SK-N-SH treated with all-trans-retinoic acid at 6 μM for 48 hours (cell line): Measurements from ENCODE around the gene CLEC7A.

Experiments used
- ATAC-seq: fragments of 200-7000 bp; cut with Tn5 transposase; 3 replicates; pipeline ENCODE4 v1.9.1; 2020; ENCODE audit warnings: mild to moderate bottlenecking, moderate library complexity
- ARNTL ChIP-seq: fragments of 450-650 bp; formaldehyde crosslinking; IDR thresholded peaks from 2 replicates; pipeline ENCODE4 v1.5.0; 2020; ENCODE audit warnings: low read depth, mild to moderate bottlenecking, moderate library complexity, borderline replicate concordance
- BACH2 ChIP-seq: fragments of 250-450 bp; sonication (Bioruptor Pico); IDR thresholded peaks from 2 replicates; pipeline ENCODE4 v1.9.0; 2021; ENCODE audit warnings: mild to moderate bottlenecking, borderline replicate concordance
- CSDC2 ChIP-seq: fragments of 250-450 bp; sonication (Bioruptor Pico); IDR thresholded peaks from 2 replicates; pipeline ENCODE4 v1.5.0; 2020; ENCODE audit warnings: mild to moderate bottlenecking, moderate library complexity
- ESRRG ChIP-seq: fragments of 250-450 bp; sonication (Bioruptor Pico); IDR thresholded peaks from 2 replicates; pipeline ENCODE4 v1.6.1; 2021; ENCODE audit warnings: mild to moderate bottlenecking
- GLIS3 ChIP-seq: fragments of 250-450 bp; sonication (Bioruptor Pico); IDR thresholded peaks from 2 replicates; pipeline ENCODE4 v1.5.0; 2020; ENCODE audit warnings: mild to moderate bottlenecking, moderate library complexity
- OSR1 ChIP-seq: fragments of 250-450 bp; sonication (Bioruptor Pico); IDR thresholded peaks from 2 replicates; pipeline ENCODE4 v1.8.0; 2022; ENCODE audit warnings: moderate library complexity, mild to moderate bottlenecking, inconsistent platforms
- PPARA ChIP-seq: fragments of 250-450 bp; sonication (Bioruptor Pico); IDR thresholded peaks from 2 replicates; pipeline ENCODE4 v1.5.0; 2020; ENCODE audit warnings: mild to moderate bottlenecking, borderline replicate concordance
- RARB ChIP-seq: fragments of 250-450 bp; sonication (Bioruptor Pico); IDR thresholded peaks from 2 replicates; pipeline ENCODE4 v1.8.0; 2021; ENCODE audit warnings: mild to moderate bottlenecking, moderate library complexity
- SNAI2 ChIP-seq: fragments of 250-450 bp; sonication (Bioruptor Pico); IDR thresholded peaks from 2 replicates; pipeline ENCODE4 v1.5.0; 2020; ENCODE audit warnings: mild to moderate bottlenecking, moderate library complexity
- TCF4 ChIP-seq: fragments of 250-450 bp; sonication (Bioruptor Pico); IDR thresholded peaks from 2 replicates; pipeline ENCODE4 v1.8.0; 2021; ENCODE audit warnings: mild to moderate bottlenecking, moderate library complexity, borderline replicate concordance
- TOX ChIP-seq: fragments of 250-450 bp; sonication (Bioruptor Pico); IDR thresholded peaks from 2 replicates; pipeline ENCODE4 v1.8.0; 2021; ENCODE audit warnings: mild to moderate bottlenecking, moderate library complexity, borderline replicate concordance
- ZC3H10 ChIP-seq: fragments of 250-450 bp; sonication (Bioruptor Pico); IDR thresholded peaks from 2 replicates; pipeline ENCODE4 v1.5.1; 2021; ENCODE audit warnings: mild to moderate bottlenecking, moderate library complexity
- ZFP3 ChIP-seq: fragments of 250-450 bp; sonication (Bioruptor Pico); IDR thresholded peaks from 2 replicates; pipeline ENCODE4 v1.5.0; 2020; ENCODE audit warnings: mild to moderate bottlenecking, moderate library complexity
- ZFP30 ChIP-seq: fragments of 450-650 bp; formaldehyde crosslinking; IDR thresholded peaks from 2 replicates; pipeline ENCODE4 v1.5.0; 2022; ENCODE audit warnings: mild to moderate bottlenecking, moderate library complexity
- ZNF565 ChIP-seq: fragments of 450-650 bp; formaldehyde crosslinking; conservative IDR thresholded peaks from 2 replicates; pipeline ENCODE4 v1.5.0; 2020; ENCODE audit warnings: low read depth, mild to moderate bottlenecking, moderate library complexity
- ZNF70 ChIP-seq: fragments of 450-650 bp; formaldehyde crosslinking; IDR thresholded peaks from 2 replicates; pipeline ENCODE4 v1.5.0; 2020; ENCODE audit warnings: mild to moderate bottlenecking, moderate library complexity
- ZNF8 ChIP-seq: fragments of 450-650 bp; formaldehyde crosslinking; IDR thresholded peaks from 2 replicates; pipeline ENCODE4 v1.5.0; 2020; ENCODE audit warnings: mild to moderate bottlenecking, moderate library complexity
- TF ChIP-seq, protein P1 (sequence below): fragments of 250-450 bp; sonication (Bioruptor Pico); IDR thresholded peaks from 2 replicates; pipeline ENCODE4 v1.8.0; 2021; ENCODE audit warnings: low read depth, mild to moderate bottlenecking, moderate library complexity, borderline replicate concordance
- TF ChIP-seq, protein P2 (sequence below): fragments of 250-450 bp; sonication (Bioruptor Pico); IDR thresholded peaks from 2 replicates; pipeline ENCODE4 v1.8.0; 2020; ENCODE audit warnings: mild to moderate bottlenecking, moderate library complexity, borderline replicate concordance
- TF ChIP-seq, protein P3 (sequence below): fragments of 250-450 bp; sonication (Bioruptor Pico); IDR thresholded peaks from 2 replicates; pipeline ENCODE4 v1.5.1; 2021; ENCODE audit warnings: mild to moderate bottlenecking, moderate library complexity
- TF ChIP-seq, protein P4 (sequence below): fragments of 250-450 bp; sonication (Bioruptor Pico); IDR thresholded peaks from 2 replicates; pipeline ENCODE4 v1.5.0; 2020; ENCODE audit warnings: mild to moderate bottlenecking, moderate library complexity

CLEC7A gene

DNA sequence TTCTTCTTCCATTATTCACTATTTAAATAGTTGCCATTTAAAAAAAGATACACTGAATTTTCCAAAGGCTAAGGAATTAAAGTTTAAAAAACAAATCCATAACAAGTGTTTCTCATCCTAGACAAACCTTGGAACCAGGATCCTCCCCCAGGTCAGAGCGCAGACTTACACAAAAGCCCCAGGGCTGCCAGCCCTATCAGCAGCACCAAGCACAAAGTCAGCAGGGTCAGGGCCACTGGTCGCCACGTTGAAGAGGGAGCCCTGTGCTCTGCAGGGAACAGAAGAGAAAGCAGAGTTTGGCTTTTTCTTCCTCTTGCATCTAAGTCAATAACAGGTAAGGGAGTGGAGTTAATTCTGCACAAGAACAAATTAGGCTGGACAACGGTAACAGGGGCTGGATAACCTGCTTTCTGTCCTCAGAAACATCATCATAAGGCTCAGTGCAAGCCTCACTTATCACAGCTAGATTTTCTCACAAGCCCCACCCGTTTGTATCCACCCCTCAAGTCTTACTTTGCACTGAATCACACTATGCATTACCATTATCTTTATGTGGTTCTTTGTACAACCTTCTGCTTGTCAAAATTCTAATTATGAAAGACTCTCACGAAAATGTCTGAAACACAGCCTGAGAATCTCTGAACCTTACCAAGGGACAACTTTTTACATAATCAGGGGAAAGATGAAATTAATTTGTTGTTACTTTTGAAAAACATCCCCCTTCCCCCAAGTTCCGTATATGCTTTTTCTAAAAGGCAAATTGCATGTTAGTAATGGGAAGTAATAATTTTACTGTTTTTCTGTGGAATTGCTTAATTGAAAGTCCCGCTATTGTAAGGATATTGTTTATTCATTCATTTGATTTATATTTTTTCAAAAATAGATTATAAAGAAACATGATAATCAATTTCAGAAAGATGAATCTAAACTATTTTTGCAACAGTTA lies 40.8 kb downstream of the CLEC7A start:
- TF ChIP-seq PPARA (CRISPR knock-in tag): no peak
- TF ChIP-seq ESRRG (CRISPR knock-in tag): no peak
- no peak for TF ChIP-seq RARB
- no peak for TF ChIP-seq TCF4
- TF ChIP-seq CSDC2 (CRISPR knock-in tag): no peak
- TF ChIP-seq ZFP3 (CRISPR knock-in tag): no peak
- TF ChIP-seq, protein P1, sequence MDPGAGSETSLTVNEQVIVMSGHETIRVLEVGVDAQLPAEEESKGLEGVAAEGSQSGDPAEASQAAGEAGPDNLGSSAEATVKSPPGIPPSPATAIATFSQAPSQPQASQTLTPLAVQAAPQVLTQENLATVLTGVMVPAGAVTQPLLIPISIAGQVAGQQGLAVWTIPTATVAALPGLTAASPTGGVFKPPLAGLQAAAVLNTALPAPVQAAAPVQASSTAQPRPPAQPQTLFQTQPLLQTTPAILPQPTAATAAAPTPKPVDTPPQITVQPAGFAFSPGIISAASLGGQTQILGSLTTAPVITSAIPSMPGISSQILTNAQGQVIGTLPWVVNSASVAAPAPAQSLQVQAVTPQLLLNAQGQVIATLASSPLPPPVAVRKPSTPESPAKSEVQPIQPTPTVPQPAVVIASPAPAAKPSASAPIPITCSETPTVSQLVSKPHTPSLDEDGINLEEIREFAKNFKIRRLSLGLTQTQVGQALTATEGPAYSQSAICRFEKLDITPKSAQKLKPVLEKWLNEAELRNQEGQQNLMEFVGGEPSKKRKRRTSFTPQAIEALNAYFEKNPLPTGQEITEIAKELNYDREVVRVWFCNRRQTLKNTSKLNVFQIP (CRISPR knock-in tag): no peak
- TF ChIP-seq GLIS3 (CRISPR knock-in tag): no peak
- no peak for TF ChIP-seq ZFP30 (CRISPR knock-in tag)
- no peak for TF ChIP-seq OSR1 (CRISPR knock-in tag)
- no peak for TF ChIP-seq ARNTL (CRISPR knock-in tag)
- TF ChIP-seq ZC3H10 (CRISPR knock-in tag): no peak
- TF ChIP-seq TOX (CRISPR knock-in tag): no peak
- TF ChIP-seq, protein P2, sequence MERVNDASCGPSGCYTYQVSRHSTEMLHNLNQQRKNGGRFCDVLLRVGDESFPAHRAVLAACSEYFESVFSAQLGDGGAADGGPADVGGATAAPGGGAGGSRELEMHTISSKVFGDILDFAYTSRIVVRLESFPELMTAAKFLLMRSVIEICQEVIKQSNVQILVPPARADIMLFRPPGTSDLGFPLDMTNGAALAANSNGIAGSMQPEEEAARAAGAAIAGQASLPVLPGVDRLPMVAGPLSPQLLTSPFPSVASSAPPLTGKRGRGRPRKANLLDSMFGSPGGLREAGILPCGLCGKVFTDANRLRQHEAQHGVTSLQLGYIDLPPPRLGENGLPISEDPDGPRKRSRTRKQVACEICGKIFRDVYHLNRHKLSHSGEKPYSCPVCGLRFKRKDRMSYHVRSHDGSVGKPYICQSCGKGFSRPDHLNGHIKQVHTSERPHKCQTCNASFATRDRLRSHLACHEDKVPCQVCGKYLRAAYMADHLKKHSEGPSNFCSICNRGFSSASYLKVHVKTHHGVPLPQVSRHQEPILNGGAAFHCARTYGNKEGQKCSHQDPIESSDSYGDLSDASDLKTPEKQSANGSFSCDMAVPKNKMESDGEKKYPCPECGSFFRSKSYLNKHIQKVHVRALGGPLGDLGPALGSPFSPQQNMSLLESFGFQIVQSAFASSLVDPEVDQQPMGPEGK (CRISPR knock-in tag): no peak
- TF ChIP-seq, protein P3, sequence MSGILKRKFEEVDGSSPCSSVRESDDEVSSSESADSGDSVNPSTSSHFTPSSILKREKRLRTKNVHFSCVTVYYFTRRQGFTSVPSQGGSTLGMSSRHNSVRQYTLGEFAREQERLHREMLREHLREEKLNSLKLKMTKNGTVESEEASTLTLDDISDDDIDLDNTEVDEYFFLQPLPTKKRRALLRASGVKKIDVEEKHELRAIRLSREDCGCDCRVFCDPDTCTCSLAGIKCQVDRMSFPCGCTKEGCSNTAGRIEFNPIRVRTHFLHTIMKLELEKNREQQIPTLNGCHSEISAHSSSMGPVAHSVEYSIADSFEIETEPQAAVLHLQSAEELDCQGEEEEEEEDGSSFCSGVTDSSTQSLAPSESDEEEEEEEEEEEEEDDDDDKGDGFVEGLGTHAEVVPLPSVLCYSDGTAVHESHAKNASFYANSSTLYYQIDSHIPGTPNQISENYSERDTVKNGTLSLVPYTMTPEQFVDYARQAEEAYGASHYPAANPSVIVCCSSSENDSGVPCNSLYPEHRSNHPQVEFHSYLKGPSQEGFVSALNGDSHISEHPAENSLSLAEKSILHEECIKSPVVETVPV: no peak
- TF ChIP-seq ZNF8 (CRISPR knock-in tag): no peak
- no peak for TF ChIP-seq ZNF565 (CRISPR knock-in tag)
- no peak for TF ChIP-seq ZNF70 (CRISPR knock-in tag)
- ATAC-seq: no peak

DNA sequence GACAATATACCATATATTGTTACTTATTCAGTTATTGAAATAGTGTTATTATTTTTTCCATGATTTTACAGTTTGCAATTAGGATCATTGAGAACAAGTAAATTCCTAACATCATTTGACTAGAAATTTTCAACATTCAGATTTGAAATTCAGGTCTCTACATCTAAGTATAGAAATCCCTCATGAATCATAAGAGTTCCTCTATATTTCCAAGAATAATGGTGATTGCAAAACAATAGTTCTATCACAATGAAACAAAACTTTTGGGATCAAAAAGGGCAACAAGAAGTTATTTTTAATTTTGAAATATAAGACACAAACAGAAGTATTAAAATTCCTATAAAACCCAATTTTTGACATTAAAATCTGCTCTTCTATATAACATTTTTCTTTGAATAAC lies 42.0 kb downstream of the CLEC7A start:
- ATAC-seq: no peak
- no peak for TF ChIP-seq CSDC2 (CRISPR knock-in tag)
- TF ChIP-seq SNAI2 (CRISPR knock-in tag): no peak
- TF ChIP-seq GLIS3 (CRISPR knock-in tag): no peak
- TF ChIP-seq BACH2 (CRISPR knock-in tag): no peak
- no peak for TF ChIP-seq ESRRG (CRISPR knock-in tag)
- TF ChIP-seq, protein P2 (CRISPR knock-in tag): no peak
- TF ChIP-seq, protein P1 (CRISPR knock-in tag): no peak
- no peak for TF ChIP-seq TOX (CRISPR knock-in tag)
- TF ChIP-seq, protein P3: no peak
- TF ChIP-seq, protein P4, sequence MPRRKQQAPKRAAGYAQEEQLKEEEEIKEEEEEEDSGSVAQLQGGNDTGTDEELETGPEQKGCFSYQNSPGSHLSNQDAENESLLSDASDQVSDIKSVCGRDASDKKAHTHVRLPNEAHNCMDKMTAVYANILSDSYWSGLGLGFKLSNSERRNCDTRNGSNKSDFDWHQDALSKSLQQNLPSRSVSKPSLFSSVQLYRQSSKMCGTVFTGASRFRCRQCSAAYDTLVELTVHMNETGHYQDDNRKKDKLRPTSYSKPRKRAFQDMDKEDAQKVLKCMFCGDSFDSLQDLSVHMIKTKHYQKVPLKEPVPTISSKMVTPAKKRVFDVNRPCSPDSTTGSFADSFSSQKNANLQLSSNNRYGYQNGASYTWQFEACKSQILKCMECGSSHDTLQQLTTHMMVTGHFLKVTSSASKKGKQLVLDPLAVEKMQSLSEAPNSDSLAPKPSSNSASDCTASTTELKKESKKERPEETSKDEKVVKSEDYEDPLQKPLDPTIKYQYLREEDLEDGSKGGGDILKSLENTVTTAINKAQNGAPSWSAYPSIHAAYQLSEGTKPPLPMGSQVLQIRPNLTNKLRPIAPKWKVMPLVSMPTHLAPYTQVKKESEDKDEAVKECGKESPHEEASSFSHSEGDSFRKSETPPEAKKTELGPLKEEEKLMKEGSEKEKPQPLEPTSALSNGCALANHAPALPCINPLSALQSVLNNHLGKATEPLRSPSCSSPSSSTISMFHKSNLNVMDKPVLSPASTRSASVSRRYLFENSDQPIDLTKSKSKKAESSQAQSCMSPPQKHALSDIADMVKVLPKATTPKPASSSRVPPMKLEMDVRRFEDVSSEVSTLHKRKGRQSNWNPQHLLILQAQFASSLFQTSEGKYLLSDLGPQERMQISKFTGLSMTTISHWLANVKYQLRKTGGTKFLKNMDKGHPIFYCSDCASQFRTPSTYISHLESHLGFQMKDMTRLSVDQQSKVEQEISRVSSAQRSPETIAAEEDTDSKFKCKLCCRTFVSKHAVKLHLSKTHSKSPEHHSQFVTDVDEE: no peak
- TF ChIP-seq ZFP30 (CRISPR knock-in tag): no peak
- no peak for TF ChIP-seq PPARA (CRISPR knock-in tag)
- TF ChIP-seq ZC3H10 (CRISPR knock-in tag): no peak
